ENCODE measurements around the gene DNAJC12.
A peak's percentile ranks its signal among the peaks of the same experiment; 100 is the strongest.

The DNAJC12 gene

DNA sequence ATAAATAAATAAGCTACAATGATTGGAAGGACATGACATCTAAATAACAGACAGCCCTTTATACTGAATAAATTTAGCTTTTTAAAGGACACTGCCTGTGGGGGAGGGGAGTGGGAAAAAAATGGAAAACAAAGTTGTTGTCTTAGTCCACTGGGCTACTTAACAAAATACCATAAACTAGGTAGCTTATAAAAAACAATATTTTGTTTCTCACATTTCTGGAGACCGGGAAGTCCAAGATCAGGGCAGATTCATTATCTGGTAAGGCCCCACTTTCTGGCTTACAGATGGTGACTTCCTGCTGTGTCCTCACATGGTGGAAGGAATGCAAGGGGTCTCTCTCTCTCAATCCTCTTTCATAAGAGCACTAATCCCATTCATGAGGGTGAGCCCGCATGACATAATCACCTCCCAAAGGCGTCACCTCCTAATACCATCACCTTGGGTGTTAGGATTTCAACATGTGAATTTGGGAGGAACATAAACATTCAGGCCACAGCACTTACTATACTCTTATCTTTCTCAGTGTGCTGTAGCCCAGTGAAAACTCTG lies 43.0 kb downstream of the DNAJC12 start:
- H3K4me3 ChIP-seq (ENCODE audit: low read depth, low read length) = no peak overlapping the region
- TF ChIP-seq CTCF (IDR thresholded peaks at IDR 0.05; ENCODE audit: low read depth, low read length) = no peak
- no peak for DNase-seq (ENCODE audit: low read depth, low spot score)
- in situ Hi-C loops (cut with HindIII; ENCODE audit: low sequenced_read_pairs) = no loop called here

DNA sequence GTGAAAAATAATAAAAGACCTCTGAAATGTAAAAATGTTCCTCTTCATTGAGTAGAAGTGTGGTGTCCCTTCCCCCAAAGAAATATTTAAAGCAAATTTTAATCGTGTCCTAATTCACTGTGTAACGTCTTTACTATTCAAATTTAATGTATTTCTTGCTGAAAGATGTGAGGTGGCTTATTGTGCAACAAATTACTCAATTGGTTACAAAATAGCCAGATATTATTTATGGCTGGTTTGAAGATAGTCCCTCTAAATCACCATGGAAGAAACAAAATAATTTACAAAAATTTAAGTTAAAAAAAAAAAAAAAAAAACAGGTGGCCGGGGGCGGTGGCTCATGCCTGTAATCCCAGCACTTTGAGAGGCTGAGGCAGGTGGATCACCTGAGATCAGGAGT lies 43.7 kb downstream of the DNAJC12 start:
- no peak overlapping the region for H3K4me3 ChIP-seq (ENCODE audit: low read depth, low read length)
- in situ Hi-C loops (cut with HindIII; ENCODE audit: low sequenced_read_pairs) = no loop called here
- no peak for TF ChIP-seq CTCF (IDR thresholded peaks at IDR 0.05; ENCODE audit: low read depth, low read length)
- DNase-seq (ENCODE audit: low read depth, low spot score) = no peak

GRCh38 chr10:67793313-67793712 lies 44.7 kb downstream of the DNAJC12 start:
- no peak for DNase-seq (ENCODE audit: low read depth, low spot score)
- no peak overlapping the region for H3K4me3 ChIP-seq (ENCODE audit: low read depth, low read length)
- in situ Hi-C loops (cut with HindIII; ENCODE audit: low sequenced_read_pairs) = no loop called here
- TF ChIP-seq CTCF (IDR thresholded peaks at IDR 0.05; ENCODE audit: low read depth, low read length) = no peak

- in situ Hi-C loops (cut with HindIII; ENCODE audit: low sequenced_read_pairs) = no loop called here
- no peak for TF ChIP-seq CTCF (IDR thresholded peaks at IDR 0.05; ENCODE audit: low read depth, low read length)
Measured at GRCh38 chr10:67792653-67793052, 45.3 kb downstream of the DNAJC12 start.

DNA sequence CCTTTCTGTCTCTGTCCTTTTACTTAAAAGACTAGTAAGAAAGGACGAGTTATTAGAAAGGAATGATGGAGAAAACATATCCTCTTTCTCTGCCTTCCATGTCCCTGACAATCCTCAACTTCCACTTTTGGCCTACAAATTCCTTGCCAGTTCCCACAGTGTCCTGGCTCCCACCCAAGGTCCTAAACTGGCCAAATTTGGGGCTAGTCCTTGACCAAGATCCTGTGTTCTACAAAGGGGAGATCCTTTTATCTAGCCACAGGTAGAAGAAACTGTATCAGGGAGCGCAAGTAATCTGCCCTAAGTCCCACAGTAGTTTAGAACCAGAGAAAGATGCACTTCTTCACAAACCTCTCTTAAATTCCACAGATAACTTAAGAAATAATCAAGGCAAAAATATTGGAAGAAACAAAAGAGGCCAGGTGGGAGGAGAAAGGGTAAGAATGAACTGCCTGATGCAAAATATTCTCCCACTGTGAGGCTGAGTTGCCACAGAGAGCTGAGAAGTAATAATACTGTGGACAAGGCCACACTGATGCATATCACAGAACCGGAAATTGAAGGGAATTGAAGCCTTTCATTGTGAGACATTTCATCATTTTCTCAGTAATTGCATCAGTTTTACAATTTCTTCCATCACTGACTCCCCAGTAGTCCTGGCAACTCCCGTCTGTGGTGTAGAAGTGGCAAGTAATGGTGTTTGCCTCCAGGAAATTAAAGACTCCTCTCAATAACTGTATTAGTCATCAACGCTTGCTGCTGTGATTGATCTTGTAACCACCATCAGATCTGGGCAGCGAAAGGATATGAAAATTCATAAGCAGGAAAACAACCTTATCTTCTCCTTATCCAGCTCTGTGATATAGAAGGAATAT lies 47.2 kb downstream of the DNAJC12 start:
- DNase-seq (ENCODE audit: low read depth, low spot score) = peak; percentile 42
- no peak overlapping the region for H3K4me3 ChIP-seq (ENCODE audit: low read depth, low read length)
- TF ChIP-seq CTCF (IDR thresholded peaks at IDR 0.05; ENCODE audit: low read depth, low read length) = no peak
- in situ Hi-C loops (cut with HindIII; ENCODE audit: low sequenced_read_pairs) = no loop called here

More at GRCh38 chr10:67792653-67793052, 45.3 kb downstream of the DNAJC12 start:
- H3K4me3 ChIP-seq (ENCODE audit: low read depth, low read length) = no peak overlapping the region
- no peak for DNase-seq (ENCODE audit: low read depth, low spot score)

GRCh38 chr10:67789769-67790168 lies 48.2 kb downstream of the DNAJC12 start:
- H3K4me3 ChIP-seq (ENCODE audit: low read depth, low read length) = no peak overlapping the region
- DNase-seq (ENCODE audit: low read depth, low spot score) = no peak
- no peak for TF ChIP-seq CTCF (IDR thresholded peaks at IDR 0.05; ENCODE audit: low read depth, low read length)
- in situ Hi-C loops (cut with HindIII; ENCODE audit: low sequenced_read_pairs) = no loop called here
